IMR-90 (cell line): Measurements from ENCODE around the gene DPF1.

Source experiments
- CHD1 ChIP-seq: IDR thresholded peaks from 2 replicates; pipeline ENCODE4 v1.6.1; 2012; ENCODE audit warnings: low read depth, low read length, improper control_type of control experiment
- TF ChIP-seq, protein P1 (sequence below): fragments of 150-350 bp; IDR thresholded peaks from 2 replicates; pipeline ENCODE4 v1.6.1; 2017; ENCODE audit warnings: mild to moderate bottlenecking, antibody characterized with exemption, low read length, low read depth
- TF ChIP-seq, protein P2 (sequence below): conservative IDR thresholded peaks from 2 replicates; pipeline ENCODE4 v1.5.1; 2012; ENCODE audit warnings: mild to moderate bottlenecking, low read depth, low read length, improper control_type of control experiment

DNA sequence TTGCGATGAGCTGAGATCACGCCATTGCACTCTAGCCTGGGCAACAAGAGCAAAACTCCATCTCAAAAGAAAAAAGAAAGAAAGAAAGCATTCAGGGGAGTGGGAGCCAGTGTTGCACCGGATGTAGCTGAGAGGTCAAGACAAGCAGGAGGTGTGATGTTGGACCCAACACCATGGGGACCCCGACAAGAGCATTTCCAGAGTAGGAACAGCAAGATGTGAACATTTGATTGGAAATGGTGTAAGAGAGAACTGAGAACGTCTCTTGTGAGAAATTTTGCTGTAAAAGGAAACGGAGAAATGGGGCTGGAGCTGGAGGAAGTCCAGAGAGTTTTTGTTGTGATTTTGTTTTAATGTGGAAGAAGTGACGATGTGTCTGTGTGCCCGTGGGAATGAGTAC, 15.8 kb upstream of the DPF1 start:
- TF ChIP-seq, protein P1, sequence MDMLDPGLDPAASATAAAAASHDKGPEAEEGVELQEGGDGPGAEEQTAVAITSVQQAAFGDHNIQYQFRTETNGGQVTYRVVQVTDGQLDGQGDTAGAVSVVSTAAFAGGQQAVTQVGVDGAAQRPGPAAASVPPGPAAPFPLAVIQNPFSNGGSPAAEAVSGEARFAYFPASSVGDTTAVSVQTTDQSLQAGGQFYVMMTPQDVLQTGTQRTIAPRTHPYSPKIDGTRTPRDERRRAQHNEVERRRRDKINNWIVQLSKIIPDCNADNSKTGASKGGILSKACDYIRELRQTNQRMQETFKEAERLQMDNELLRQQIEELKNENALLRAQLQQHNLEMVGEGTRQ = no peak
- TF ChIP-seq, protein P2, sequence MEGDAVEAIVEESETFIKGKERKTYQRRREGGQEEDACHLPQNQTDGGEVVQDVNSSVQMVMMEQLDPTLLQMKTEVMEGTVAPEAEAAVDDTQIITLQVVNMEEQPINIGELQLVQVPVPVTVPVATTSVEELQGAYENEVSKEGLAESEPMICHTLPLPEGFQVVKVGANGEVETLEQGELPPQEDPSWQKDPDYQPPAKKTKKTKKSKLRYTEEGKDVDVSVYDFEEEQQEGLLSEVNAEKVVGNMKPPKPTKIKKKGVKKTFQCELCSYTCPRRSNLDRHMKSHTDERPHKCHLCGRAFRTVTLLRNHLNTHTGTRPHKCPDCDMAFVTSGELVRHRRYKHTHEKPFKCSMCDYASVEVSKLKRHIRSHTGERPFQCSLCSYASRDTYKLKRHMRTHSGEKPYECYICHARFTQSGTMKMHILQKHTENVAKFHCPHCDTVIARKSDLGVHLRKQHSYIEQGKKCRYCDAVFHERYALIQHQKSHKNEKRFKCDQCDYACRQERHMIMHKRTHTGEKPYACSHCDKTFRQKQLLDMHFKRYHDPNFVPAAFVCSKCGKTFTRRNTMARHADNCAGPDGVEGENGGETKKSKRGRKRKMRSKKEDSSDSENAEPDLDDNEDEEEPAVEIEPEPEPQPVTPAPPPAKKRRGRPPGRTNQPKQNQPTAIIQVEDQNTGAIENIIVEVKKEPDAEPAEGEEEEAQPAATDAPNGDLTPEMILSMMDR = no peak
- no peak for TF ChIP-seq CHD1
